ENCODE data around the gene OXGR1.

The OXGR1 gene

DNA sequence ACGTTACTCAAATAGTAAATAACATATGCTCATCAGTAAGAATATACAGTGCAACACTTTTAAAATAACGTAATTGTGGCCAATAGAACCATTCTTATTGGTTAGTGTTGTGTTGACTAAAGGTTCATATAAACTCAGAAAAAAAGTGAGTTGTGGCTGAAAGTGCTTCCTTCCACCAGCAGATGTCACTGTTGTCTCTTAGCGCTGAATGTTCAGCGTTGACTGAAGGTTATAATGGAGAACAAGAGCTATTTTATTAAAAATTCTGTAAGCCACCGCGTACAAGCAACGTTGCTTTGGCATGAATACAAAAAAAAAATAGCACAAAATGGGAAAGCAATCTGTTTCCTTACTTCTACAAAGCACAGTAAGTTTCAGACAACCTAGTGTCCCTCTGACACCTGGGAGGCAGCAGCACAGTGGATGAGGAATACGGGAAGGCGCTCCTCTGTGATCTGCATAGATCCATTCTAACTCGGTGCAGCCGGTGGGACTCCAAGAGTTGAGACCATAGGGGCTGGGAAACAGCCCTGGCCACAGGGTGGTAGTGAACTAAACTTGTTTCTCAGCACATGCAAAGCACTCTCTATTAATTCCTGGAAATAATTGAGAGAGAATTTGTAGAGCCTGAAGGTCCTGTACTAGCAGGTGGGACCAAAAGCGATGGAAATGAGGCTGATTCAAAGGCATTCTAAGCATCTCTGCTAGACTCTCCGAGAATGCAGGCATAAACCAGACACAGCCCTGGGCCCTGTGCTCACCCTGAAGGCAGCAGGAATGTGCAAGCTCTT lies 23.9 kb upstream of the OXGR1 start:
- in situ Hi-C loops (cut with MboI; ENCODE audit: low sequenced_read_pairs): no loop called here
- Histone ChIP-seq H3K36me3 (replicated peaks) (no peaks in the 10 kb centered on the region), H3K4me3 (no peak overlapping the region), H3K4me1 (no peaks in the 10 kb centered on the region), H3K27me3 (ENCODE audit: low read depth) (peaks cover 24% of the 10 kb centered on the region), H3K9me3 (no peaks in the 10 kb centered on the region)
- DNase-seq (ENCODE audit: low spot score in 2 of 2): peak; percentile 43 to 56

GRCh38 chr13:97017322-97017721 lies 23.0 kb upstream of the OXGR1 start:
- peaks cover 22% of the 10 kb centered on the region for H3K27me3 ChIP-seq (ENCODE audit: low read depth)
- in situ Hi-C loops (cut with MboI; ENCODE audit: low sequenced_read_pairs): no loop called here
- no peaks in the 10 kb centered on the region for H3K4me1 ChIP-seq
- H3K9me3 ChIP-seq: no peaks in the 10 kb centered on the region
- H3K36me3 ChIP-seq (replicated peaks): no peaks in the 10 kb centered on the region
- no peak overlapping the region for H3K4me3 ChIP-seq
- DNase-seq (ENCODE audit: low spot score in 2 of 2): no peak

GRCh38 chr13:97015661-97016350 lies 21.5 kb upstream of the OXGR1 start:
- H3K4me3 ChIP-seq: no peak overlapping the region
- in situ Hi-C loops (cut with MboI; ENCODE audit: low sequenced_read_pairs): no loop called here
- H3K36me3 ChIP-seq (replicated peaks): no peaks in the 10 kb centered on the region
- no peaks in the 10 kb centered on the region for H3K4me1 ChIP-seq
- DNase-seq (ENCODE audit: low spot score in 2 of 2): no peak
- H3K27me3 ChIP-seq (ENCODE audit: low read depth): peaks cover 26% of the 10 kb centered on the region
- no peaks in the 10 kb centered on the region for H3K9me3 ChIP-seq

- in situ Hi-C loops (cut with MboI; ENCODE audit: low sequenced_read_pairs): no loop called here
- DNase-seq (ENCODE audit: low spot score in 2 of 2): no peak
- Histone ChIP-seq H3K27me3 (ENCODE audit: low read depth) (0 out of 2 replicates have a peak, but pooled peaks cover 10% of the 10 kb centered on the region), H3K36me3 (replicated peaks) (no peaks in the 10 kb centered on the region), H3K4me3 (no peak overlapping the region), H3K4me1 (no peaks in the 10 kb centered on the region), H3K9me3 (no peaks in the 10 kb centered on the region)
Measured at GRCh38 chr13:97012251-97013048, 18.2 kb upstream of the OXGR1 start.

DNA sequence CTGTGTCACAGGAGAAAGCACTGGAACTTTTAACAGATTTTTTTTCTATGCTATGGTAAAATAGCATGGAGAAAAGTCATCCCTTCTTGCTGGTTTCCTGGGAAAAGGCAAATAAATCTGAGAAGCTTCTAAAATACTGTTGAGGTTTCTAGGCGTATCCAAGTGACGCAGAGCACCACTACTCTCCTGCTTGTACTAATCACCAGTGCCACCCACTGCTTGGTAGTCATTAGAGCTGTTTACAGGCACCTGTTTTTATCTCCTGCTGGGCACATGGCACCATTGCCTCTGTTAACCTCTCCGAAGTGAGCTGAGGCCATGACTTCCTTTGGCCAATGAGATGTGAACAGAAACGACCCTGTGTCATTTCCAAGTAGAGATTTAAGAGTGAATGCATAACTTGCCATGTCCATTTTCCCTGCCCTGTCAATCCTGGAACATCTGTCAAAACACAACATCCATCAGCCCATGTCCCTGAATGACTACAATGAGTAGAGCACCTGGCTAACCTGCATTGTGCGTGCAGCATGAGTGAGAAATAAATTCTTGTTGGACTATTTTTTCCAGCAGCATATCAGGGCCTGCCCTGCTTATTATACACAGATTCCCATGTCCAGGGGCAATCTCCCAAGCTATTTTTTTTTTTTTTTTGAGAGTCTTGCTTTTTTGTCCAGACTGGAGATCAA lies 17.3 kb upstream of the OXGR1 start:
- 0 out of 2 replicates have a peak, but pooled peaks cover 10% of the 10 kb centered on the region for H3K27me3 ChIP-seq (ENCODE audit: low read depth)
- DNase-seq (ENCODE audit: low spot score in 2 of 2): no peak

DNA sequence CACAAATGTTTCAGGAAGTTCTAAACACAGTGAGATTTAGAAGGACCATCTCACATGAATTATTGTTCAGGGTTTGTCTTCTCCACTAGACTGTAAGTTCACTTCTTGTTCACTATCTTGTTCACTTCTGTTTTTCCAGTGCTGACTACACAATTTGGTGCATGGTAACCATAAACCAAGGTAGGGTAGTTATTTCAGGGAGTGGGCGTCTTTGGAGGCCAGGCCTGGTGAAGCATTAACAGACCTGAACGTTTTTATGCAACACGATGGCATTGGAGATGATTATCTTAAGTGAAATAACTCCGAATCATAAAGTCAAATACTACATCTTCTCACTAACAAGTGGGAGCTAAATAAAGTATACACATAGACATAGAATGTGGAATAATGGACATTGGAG lies 14.4 kb upstream of the OXGR1 start:
- in situ Hi-C loops (cut with MboI; ENCODE audit: low sequenced_read_pairs): no loop called here
- Histone ChIP-seq H3K4me1 (no peaks in the 10 kb centered on the region), H3K36me3 (replicated peaks) (no peaks in the 10 kb centered on the region), H3K4me3 (no peak overlapping the region), H3K27me3 (ENCODE audit: low read depth) (0 out of 2 replicates have a peak, but pooled peaks cover 8% of the 10 kb centered on the region), H3K9me3 (no peaks in the 10 kb centered on the region)
- no peak for DNase-seq (ENCODE audit: low spot score in 2 of 2)

More for the DNA sequence above, 17.3 kb upstream of the OXGR1 start:
- no peaks in the 10 kb centered on the region for H3K36me3 ChIP-seq (replicated peaks)
- in situ Hi-C loops (cut with MboI; ENCODE audit: low sequenced_read_pairs): no loop called here
- H3K4me3 ChIP-seq: no peak overlapping the region
- H3K9me3 ChIP-seq: no peaks in the 10 kb centered on the region
- no peaks in the 10 kb centered on the region for H3K4me1 ChIP-seq

GRCh38 chr13:97005625-97006262 lies 11.5 kb upstream of the OXGR1 start:
- H3K27me3 ChIP-seq (ENCODE audit: low read depth): peaks cover 3% of the 10 kb centered on the region
- no peaks in the 10 kb centered on the region for H3K36me3 ChIP-seq (replicated peaks)
- DNase-seq (ENCODE audit: low spot score in 2 of 2): no peak
- no peaks in the 10 kb centered on the region for H3K9me3 ChIP-seq
- in situ Hi-C loops (cut with MboI; ENCODE audit: low sequenced_read_pairs): no loop called here
- H3K4me1 ChIP-seq: no peaks in the 10 kb centered on the region
- H3K4me3 ChIP-seq: no peak overlapping the region

GRCh38 chr13:97004886-97005285 lies 10.6 kb upstream of the OXGR1 start:
- Histone ChIP-seq H3K9me3 (no peaks in the 10 kb centered on the region), H3K4me3 (no peak overlapping the region), H3K27me3 (ENCODE audit: low read depth) (peaks cover 3% of the 10 kb centered on the region), H3K4me1 (no peaks in the 10 kb centered on the region), H3K36me3 (replicated peaks) (no peaks in the 10 kb centered on the region)
- in situ Hi-C loops (cut with MboI; ENCODE audit: low sequenced_read_pairs): no loop called here
- no peak for DNase-seq (ENCODE audit: low spot score in 2 of 2)

DNA sequence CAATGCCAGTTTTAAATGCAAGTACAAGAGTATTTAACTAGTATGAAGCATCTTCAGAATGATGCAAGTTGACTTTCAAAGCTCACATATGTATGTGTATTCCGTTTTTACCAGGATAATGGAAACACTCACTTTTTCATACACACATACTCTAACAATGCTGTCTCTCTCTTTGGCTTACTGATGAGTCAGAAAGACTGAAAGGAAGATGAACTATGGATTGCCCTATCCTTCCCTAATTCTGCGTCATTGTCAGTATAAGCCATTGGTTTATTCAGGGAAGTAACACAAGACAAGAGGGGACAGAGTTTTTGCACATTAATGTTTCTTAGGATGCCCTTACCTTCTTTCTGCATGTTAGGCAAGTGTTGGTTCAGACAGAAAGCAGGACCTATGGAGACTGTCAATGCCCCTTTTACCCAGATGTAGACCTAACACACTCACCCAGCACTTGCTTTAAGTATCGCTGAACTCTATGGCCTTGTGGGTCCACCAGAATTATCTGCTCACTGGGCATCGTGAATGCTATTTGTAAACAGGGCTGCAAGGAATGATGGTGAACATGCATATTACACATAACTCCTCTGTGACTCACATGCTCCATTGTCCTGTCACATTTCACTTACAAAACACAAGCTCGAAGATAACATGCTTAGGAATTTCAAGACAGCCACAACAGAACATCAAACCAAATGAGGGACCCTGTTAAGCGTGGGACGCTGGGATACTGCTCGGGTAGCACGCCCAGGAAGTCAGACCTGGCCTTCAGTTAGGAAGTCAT lies 10.0 kb upstream of the OXGR1 start:
- DNase-seq (ENCODE audit: low spot score in 2 of 2): no peak
- H3K27me3 ChIP-seq (ENCODE audit: low read depth): no peaks in the 10 kb centered on the region; the same call in none of the 2 replicates
- no peaks in the 10 kb centered on the region for H3K4me1 ChIP-seq
- no peaks in the 10 kb centered on the region for H3K9me3 ChIP-seq
- H3K4me3 ChIP-seq: no peak overlapping the region
- no peaks in the 10 kb centered on the region for H3K36me3 ChIP-seq (replicated peaks)
- in situ Hi-C loops (cut with MboI; ENCODE audit: low sequenced_read_pairs): no loop called here

- no peak for DNase-seq (ENCODE audit: low spot score in 2 of 2)
- in situ Hi-C loops (cut with MboI; ENCODE audit: low sequenced_read_pairs): no loop called here
- H3K4me1 ChIP-seq: no peaks in the 10 kb centered on the region
- H3K36me3 ChIP-seq (replicated peaks): no peaks in the 10 kb centered on the region
- H3K9me3 ChIP-seq: no peaks in the 10 kb centered on the region
- H3K4me3 ChIP-seq: no peak overlapping the region
- H3K27me3 ChIP-seq (ENCODE audit: low read depth): no peaks in the 10 kb centered on the region; the same call in none of the 2 replicates
Measured at GRCh38 chr13:97003071-97003470, 8.8 kb upstream of the OXGR1 start.

DNA sequence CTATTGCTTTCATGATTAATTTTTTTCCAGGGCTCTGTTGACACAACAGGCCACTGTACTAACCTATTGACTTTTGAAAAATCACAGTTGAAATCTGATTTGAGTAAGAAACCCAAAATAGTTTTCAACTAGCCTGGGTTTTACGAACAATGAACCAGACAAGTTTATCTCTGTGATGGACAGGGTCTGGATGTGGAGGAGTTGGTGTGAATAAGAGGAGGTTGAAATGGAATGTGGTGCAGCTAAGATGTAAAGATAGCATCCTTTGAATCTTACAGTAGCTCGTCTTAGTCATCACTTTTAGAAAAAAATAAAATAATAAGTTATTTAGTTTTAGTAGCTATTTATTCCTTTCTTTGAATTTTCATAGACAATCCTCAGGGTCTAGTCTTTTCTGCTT lies 8.3 kb upstream of the OXGR1 start:
- DNase-seq (ENCODE audit: low spot score in 2 of 2): no peak

GRCh38 chr13:97001636-97002035 lies 7.4 kb upstream of the OXGR1 start:
- DNase-seq (ENCODE audit: low spot score in 2 of 2): no peak
- H3K9me3 ChIP-seq: no peaks in the 10 kb centered on the region
- H3K27me3 ChIP-seq (ENCODE audit: low read depth): peaks cover under 1% of the 10 kb centered on the region
- no peaks in the 10 kb centered on the region for H3K4me1 ChIP-seq
- no peak overlapping the region for H3K4me3 ChIP-seq
- no peaks in the 10 kb centered on the region for H3K36me3 ChIP-seq (replicated peaks)
- in situ Hi-C loops (cut with MboI; ENCODE audit: low sequenced_read_pairs): no loop called here

More for the DNA sequence above, 8.3 kb upstream of the OXGR1 start:
- in situ Hi-C loops (cut with MboI; ENCODE audit: low sequenced_read_pairs): no loop called here
- no peaks in the 10 kb centered on the region for H3K4me1 ChIP-seq
- H3K4me3 ChIP-seq: no peak overlapping the region
- no peaks in the 10 kb centered on the region for H3K36me3 ChIP-seq (replicated peaks)
- H3K9me3 ChIP-seq: no peaks in the 10 kb centered on the region
- H3K27me3 ChIP-seq (ENCODE audit: low read depth): no peaks in the 10 kb centered on the region; the same call in none of the 2 replicates
